Astrocyte of the spinal cord (primary cell): Measurements from ENCODE around the gene RPS6KA5.

Experiments used
- DNase-seq: peaks from one replicate; pipeline ENCODE4 v3.0.0; 2011; ENCODE audit warnings: low read depth, low spot score
- H3K4me3 ChIP-seq: 2 replicates; pipeline ENCODE4 v1.5.1; 2011; ENCODE audit warnings: low read depth, mild to moderate bottlenecking, low read length, moderate library complexity
- in situ Hi-C: cut with HindIII; loops from 2 replicates; pipeline ENCODE4 v1.10.0; 2017; ENCODE audit warnings: low sequenced_read_pairs
- TF ChIP-seq, protein P1 (sequence below): IDR thresholded peaks from 2 replicates; pipeline ENCODE4 v1.5.1; 2012; ENCODE audit warnings: low read depth, mild to moderate bottlenecking, low read length, inconsistent platforms

The RPS6KA5 gene

GRCh38 chr14:90805084-90805391, 255.4 kb downstream of the RPS6KA5 start:
- no peak overlapping the region for H3K4me3 ChIP-seq
- no peak for DNase-seq
- TF ChIP-seq, protein P1, sequence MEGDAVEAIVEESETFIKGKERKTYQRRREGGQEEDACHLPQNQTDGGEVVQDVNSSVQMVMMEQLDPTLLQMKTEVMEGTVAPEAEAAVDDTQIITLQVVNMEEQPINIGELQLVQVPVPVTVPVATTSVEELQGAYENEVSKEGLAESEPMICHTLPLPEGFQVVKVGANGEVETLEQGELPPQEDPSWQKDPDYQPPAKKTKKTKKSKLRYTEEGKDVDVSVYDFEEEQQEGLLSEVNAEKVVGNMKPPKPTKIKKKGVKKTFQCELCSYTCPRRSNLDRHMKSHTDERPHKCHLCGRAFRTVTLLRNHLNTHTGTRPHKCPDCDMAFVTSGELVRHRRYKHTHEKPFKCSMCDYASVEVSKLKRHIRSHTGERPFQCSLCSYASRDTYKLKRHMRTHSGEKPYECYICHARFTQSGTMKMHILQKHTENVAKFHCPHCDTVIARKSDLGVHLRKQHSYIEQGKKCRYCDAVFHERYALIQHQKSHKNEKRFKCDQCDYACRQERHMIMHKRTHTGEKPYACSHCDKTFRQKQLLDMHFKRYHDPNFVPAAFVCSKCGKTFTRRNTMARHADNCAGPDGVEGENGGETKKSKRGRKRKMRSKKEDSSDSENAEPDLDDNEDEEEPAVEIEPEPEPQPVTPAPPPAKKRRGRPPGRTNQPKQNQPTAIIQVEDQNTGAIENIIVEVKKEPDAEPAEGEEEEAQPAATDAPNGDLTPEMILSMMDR = no peak
- in situ Hi-C loops = no loop called here

DNA sequence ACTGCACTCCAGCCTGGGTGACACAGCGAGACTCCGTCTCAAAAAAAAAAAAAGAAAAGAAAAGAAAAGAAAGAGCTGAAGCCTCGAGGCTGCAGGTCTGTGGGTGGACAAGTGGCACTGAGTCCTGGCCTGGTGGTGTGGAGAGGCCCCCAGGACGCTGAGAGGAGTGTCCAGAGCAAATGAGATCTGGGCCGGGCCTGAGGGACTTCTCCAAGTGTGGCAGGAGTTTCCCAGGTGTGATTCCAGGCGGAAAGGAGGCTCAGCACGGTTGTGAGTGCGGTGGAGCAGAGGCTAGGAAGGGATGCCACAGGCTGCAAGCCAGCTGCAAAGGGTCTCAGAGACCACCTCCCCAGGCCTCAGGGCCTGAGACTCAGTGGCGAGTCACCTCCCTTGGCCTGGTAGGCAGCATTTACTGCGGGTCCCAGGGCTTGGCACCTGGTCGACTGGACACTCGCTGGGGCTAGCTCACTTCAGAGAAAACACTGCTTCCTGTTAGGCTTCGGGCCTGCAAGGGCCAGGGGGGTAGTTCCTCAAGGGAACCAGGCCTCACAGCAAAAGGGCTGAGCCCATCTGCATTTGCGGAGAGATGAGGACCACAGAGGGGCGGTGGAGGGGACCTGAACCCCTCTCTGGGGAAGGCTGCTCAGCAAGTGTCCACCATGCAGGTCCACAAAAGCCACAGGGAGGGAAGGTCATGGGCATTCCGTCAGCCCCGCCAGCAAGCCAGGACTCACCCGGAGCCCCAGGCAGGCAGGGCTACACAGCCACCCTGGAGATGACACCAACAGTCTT, 256.0 kb downstream of the RPS6KA5 start:
- no peak overlapping the region for H3K4me3 ChIP-seq
- in situ Hi-C loops = no loop called here
- no peak for DNase-seq
- TF ChIP-seq, protein P1 = no peak

DNA sequence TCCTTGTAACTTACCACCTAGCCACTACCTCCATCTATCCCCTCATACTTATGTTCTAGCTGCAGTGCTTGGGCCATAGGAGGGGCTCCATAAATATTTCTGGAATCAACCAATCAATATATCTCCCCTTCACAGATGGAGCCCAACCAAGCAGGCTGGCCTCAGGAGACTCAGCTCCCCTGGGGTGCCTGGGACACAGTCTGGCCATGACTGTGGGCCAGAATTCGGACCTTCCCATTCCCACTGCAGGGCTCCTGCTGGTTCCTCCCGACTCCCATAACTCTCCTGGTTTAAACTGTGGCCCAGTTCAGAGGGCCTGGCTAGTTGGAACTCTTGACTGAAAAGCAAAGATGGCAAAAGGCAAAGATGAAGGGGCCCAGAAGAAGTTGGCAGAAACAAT, 257.2 kb downstream of the RPS6KA5 start:
- no peak overlapping the region for H3K4me3 ChIP-seq
- in situ Hi-C loops = no loop called here
- DNase-seq = no peak
- TF ChIP-seq, protein P1 = no peak

- TF ChIP-seq, protein P1 = no peak
- in situ Hi-C loops = no loop called here
- no peak overlapping the region for H3K4me3 ChIP-seq
- DNase-seq = no peak
Observed at GRCh38 chr14:90799420-90799819, 261.0 kb downstream of the RPS6KA5 start.

- in situ Hi-C loops = no loop called here
- DNase-seq = no peak
- no peak overlapping the region for H3K4me3 ChIP-seq
- TF ChIP-seq, protein P1 = no peak
Observed at GRCh38 chr14:90797919-90798318, 262.5 kb downstream of the RPS6KA5 start.
